ENCODE measurements around the gene SELENOM.

SELENOM gene

GRCh38 chr22:31091106-31091975 lies 16.0 kb downstream of the SELENOM start:
- DNase-seq (ENCODE audit: low read depth in 2 of 2): no peak

GRCh38 chr22:31090217-31091085 lies 16.9 kb downstream of the SELENOM start:
- no peak for DNase-seq (ENCODE audit: low read depth in 2 of 2)

- no peak for DNase-seq (ENCODE audit: low read depth in 2 of 2)
These were observed 17.9 kb downstream of the SELENOM start for GRCh38 chr22:31089160-31090100.

- no peak for DNase-seq (ENCODE audit: low read depth in 2 of 2)
These were observed 19.0 kb downstream of the SELENOM start for GRCh38 chr22:31088233-31088986.

GRCh38 chr22:31087744-31088215 lies 19.6 kb downstream of the SELENOM start:
- DNase-seq (ENCODE audit: low read depth in 2 of 2): no peak

- no peak for DNase-seq (ENCODE audit: low read depth in 2 of 2)
These were observed 20.6 kb downstream of the SELENOM start for GRCh38 chr22:31086703-31087330.

GRCh38 chr22:31085928-31086327 lies 21.4 kb downstream of the SELENOM start:
- no peak for DNase-seq (ENCODE audit: low read depth in 2 of 2)

GRCh38 chr22:31085493-31085824 lies 21.9 kb downstream of the SELENOM start:
- no peak for DNase-seq (ENCODE audit: low read depth in 2 of 2)

- DNase-seq (ENCODE audit: low read depth in 2 of 2): peak; percentile 71 to 77
These were observed 22.4 kb downstream of the SELENOM start for GRCh38 chr22:31084811-31085492.

GRCh38 chr22:31083923-31084810 lies 23.2 kb downstream of the SELENOM start:
- DNase-seq (ENCODE audit: low read depth in 2 of 2): no peak

- no peak for DNase-seq (ENCODE audit: low read depth in 2 of 2)
These were observed 24.0 kb downstream of the SELENOM start for GRCh38 chr22:31083377-31083768.

GRCh38 chr22:31082606-31083376 lies 24.6 kb downstream of the SELENOM start:
- DNase-seq (ENCODE audit: low read depth in 2 of 2): peak in 1 of 2 donors; percentile 13

- no peak for DNase-seq (ENCODE audit: low read depth in 2 of 2)
These were observed 25.3 kb downstream of the SELENOM start for GRCh38 chr22:31081963-31082605.

GRCh38 chr22:31080848-31081649 lies 26.3 kb downstream of the SELENOM start, which contains the start of gene SMTN:
SMTN (plus strand) TSS chr22:31081318; CDS start chr22:31083259, 1,941 bp downstream.
- DNase-seq (ENCODE audit: low read depth in 2 of 2): peak; percentile 73 to 80

- no peak for DNase-seq (ENCODE audit: low read depth in 2 of 2)
These were observed 27.1 kb downstream of the SELENOM start for GRCh38 chr22:31080164-31080847.
